ENCODE data around the gene MOSPD2.

DNA sequence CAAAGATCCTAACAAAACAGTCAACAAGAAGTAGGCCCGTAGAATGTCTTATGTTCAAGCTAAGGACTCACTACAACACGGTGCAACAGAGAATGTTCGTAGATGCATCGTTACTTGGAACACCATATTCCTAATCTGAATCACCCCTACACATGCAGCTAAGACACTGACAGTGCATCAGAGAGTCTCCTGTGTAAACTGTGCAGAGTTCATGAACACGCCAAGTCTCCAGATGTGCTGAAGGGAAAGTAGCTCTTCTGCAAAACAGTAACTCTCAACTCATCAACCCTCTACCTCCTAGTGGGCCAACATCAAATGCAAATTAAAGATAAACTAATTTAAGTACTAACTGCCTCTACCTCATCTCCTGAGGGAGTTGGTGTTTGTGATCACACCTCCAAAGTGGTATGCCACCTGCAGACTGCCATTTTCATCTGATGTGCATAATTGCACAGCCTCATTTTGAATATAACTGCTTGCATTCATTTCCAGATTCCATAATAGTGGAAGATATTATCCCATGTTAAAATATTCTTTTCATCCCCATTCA, 73.5 kb downstream of the MOSPD2 start:
- TF ChIP-seq, protein P1, sequence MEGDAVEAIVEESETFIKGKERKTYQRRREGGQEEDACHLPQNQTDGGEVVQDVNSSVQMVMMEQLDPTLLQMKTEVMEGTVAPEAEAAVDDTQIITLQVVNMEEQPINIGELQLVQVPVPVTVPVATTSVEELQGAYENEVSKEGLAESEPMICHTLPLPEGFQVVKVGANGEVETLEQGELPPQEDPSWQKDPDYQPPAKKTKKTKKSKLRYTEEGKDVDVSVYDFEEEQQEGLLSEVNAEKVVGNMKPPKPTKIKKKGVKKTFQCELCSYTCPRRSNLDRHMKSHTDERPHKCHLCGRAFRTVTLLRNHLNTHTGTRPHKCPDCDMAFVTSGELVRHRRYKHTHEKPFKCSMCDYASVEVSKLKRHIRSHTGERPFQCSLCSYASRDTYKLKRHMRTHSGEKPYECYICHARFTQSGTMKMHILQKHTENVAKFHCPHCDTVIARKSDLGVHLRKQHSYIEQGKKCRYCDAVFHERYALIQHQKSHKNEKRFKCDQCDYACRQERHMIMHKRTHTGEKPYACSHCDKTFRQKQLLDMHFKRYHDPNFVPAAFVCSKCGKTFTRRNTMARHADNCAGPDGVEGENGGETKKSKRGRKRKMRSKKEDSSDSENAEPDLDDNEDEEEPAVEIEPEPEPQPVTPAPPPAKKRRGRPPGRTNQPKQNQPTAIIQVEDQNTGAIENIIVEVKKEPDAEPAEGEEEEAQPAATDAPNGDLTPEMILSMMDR (optimal IDR thresholded peaks at IDR 0.05 in 1 of 3, IDR thresholded peaks at IDR 0.05 in 1 of 3, conservative IDR thresholded peaks at IDR 0.05 in 1 of 3; ENCODE audit: extremely low read depth in 1 of 3, insufficient read depth in 2 of 3, low read length in 3 of 3), result no peak
- TF ChIP-seq EZH2 (IDR thresholded peaks at IDR 0.05; ENCODE audit: low read length), result no peak
